Measurements from ENCODE around the gene ELK1.
"Not testable (repeated sequence)": the region's sequence is repeated elsewhere in the genome, so short reads cannot be mapped to it uniquely, and the experiment has no call there.

Gene ELK1

DNA sequence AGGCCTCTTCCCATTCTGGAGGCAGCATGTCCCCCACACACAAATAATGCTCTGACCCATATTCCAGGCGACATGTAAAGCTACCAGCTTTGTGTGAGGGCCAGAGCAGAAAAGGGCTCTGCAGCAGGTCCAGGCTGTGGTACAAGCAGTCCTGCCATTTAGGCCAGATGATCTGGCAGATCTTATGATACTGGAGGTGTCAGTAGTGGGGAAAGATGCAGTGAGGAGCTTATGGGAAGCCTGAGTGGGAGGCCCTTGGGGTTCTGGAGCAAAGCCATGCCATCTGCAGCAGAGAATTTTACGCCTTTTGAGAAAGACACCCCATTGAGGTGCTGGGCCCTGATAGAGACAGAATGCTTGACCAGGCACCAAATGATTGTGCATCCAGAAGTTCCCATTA, 38.4 kb downstream of the ELK1 start:
- no peak for DNase-seq (ENCODE audit: low read depth in 2 of 2)

DNA sequence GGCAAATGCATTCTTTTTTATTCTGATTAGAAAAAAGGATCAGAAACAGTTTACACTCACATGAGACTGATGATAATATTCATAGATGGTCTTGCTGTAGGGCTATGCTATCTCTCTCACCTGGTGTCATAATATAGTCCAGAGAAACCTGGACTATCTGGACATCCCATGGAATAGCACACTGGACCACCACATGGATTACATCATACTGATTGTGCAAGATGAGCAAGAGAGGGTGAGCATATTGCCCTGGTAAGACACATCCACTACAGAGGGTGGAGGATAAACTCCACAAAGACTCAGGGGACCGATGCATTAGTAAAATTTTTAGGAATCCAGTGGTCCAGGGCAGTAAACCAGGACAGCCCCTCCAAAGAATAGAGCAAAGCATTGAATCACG, 38.9 kb downstream of the ELK1 start:
- no peak for DNase-seq (ENCODE audit: low read depth in 2 of 2)

DNA sequence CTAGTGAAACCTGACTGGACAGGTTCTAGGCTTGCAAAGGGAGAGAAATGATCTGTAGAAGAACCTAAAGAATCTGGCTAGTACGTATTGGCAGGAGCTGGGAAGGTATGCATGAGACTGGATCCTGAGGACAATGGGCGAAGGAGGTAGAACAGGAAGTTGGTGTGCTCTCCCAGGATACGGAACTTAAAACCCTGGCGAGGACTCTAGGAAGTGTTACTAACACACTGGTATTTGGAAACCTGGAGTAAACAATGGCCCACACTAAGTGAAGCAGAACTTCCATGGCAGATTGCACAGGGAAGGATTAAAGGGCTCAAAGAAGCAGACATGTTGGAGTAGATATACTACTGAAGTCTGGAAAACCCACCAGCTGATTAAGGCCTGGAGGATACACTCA, 39.9 kb downstream of the ELK1 start:
- no peak for DNase-seq (ENCODE audit: low read depth in 2 of 2)

DNA sequence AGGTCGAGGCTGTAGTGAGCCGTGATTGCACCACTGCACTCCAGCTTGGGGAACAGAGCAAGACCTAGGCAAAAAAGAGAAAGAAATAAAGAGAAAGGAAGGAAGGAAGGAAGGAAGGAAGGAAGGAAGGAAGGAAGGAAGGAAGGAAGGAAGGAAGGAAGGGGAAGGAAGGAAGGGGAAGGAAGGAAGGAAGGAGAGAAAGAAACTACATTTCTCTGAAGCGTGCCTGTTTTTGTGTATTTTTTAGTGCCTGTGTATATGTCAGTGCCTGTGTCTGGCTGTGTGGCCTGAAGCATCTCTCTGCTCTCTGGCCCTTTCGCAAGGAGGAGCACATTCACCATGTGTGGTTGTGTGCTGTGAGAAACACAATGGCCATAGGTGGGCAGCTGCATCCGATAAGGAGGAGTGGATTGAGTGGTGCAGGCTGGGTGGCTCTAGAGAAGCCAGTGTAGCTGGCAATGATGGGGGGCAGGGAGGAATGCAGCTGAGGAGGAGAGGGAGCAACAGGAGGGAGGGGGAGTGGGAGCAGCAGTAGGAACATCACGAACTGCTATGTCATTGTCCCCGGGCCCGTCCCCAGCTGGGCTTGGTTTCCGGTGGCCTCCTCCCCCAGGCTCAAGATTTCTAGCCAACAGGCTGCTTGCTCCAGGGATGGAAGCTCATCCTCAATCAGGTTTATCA, 42.1 kb downstream of the ELK1 start:
- DNase-seq (ENCODE audit: low read depth in 2 of 2) = no peak

DNA sequence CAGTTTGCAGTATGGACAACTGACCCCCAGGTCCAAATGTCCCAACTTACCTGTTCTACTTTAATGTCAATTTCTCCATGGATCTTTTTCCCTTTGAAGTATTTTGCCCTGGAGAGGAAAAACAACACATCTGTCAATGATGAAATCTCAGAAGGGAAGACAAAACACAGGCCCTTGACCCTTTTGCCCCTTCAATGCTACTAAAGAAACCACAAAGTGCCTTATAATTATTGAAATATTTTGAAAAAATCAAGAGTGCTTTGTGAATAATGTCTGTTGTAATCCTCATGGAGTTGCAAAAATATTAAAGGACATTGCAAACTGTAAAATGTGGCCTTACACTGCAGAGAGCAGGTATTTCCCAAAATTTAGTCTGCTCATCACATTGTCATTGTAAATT, 43.3 kb downstream of the ELK1 start:
- no peak for DNase-seq (ENCODE audit: low read depth in 2 of 2)

DNA sequence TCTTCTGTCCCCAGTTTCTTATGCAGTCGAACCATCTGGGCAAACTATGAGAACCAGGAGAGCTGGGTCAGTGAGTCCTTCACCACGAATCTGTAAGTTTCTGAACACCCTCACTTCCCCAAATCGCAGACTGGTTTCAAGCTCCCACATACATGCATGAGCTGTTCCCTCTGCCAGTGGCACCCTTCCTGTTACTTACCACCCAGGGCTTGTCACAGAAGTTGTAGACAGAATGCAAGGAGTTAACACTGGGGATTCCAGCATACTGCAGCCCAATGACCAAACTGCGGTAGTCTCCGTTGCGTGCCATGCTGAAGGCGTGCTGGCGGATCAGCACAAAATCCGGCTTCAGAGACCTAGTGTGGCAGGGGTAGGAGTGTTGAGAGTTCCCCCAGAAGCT, 45.3 kb downstream of the ELK1 start:
- no peak for DNase-seq (ENCODE audit: low read depth in 2 of 2)

DNA sequence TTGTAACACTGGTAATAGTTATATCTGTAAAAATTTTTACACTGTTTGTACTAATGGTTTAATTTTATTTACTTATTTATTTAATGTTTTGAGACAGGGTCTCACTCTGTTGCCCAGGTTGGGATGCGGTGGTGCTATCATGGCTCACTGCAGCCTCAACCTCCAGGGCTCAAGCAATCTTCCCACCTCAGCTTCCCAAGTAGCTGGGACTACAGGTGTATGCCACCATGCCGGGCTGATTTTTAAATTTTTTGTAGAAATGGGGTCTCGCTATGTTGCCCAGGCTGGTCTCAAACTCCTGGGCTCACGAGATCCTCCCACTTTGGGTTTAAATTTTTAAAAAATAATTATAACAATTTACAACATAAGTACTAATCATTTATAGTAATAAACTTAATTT, 47.2 kb downstream of the ELK1 start:
- not testable (repeated sequence) for DNase-seq (ENCODE audit: low read depth in 2 of 2)

DNA sequence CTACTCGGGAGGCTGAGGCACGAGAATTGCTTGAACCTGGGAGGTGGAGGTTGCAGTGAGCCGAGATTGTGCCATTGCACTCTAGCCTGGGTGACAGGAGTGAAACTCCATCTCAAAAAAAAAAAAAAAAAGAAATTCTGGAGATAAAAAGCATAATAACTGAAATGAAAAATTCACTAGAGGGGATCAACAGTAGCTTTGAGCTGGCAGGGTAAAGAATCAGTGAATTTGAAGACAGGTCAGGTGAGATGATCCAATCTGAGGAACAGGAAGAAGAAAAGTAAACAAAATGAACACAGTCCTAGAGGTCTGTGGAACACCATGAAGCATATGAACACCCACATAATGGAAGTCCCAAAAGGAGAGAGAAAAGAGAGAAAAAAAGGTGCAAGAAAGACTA, 53.1 kb downstream of the ELK1 start:
- DNase-seq (ENCODE audit: low read depth in 2 of 2) = no peak

DNA sequence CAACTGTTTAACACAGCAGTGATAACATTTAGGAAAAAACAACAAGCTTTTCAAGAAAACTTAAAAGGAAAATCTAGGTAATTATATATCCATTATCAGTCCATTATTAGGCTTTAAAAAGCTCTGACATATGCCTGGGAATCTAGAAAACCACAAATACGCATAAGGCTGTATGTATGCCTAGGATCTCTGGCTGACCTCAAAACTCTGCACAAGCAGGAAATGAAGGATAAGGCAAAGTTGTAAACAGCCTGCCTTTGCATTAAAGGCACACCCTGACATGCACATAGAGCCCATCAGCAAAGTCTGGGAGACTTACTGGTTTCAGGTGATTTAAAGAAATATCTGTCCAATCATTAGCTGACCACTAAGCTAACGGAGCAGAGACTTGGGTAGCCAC, 54.1 kb downstream of the ELK1 start:
- no peak for DNase-seq (ENCODE audit: low read depth in 2 of 2)

DNA sequence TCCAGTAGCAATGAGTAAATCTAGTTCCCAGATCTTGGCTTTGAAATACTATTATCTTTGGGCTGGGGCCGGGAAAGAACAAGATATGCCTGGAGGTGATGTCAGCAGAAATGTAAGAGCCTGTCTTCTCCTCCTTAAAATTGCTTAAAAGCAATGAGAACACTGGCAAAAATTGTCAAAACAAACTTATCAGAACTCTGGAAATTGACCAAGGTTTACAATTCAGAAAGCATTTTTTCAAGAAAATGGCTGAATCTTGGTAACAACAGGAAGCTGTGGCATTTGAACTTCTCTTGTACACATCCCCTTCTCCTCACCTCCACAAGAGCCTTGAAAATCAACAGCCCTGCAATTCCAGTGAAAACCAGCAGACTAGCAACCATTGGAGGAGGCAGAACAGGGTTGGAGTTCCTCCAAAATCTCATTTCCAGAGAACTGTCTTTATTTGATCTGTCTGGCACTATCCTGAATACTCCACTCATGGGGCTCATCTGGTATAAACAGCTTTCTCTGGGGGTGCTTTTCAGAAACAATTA, 54.6 kb downstream of the ELK1 start:
- DNase-seq (ENCODE audit: low read depth in 2 of 2) = no peak

DNA sequence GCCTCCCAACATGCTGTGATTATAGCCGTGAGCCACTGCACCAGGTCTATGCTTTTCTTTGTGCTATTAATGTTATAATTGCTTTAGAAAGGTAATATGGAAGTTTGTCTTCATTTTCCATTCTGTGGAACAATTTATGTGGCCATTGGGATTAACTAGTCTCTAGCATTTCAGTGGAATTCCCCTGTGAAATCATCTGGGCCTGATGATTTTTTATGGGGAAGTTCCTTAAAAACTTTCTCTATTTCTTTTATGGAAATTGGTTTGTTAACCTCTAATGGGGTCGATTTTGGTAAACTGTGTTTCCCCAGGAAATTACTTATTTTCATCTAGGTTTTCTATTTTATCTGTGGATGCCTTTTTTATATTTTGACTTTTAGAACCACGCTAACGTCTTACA, 56.8 kb downstream of the ELK1 start:
- DNase-seq (ENCODE audit: low read depth in 2 of 2) = no peak

DNA sequence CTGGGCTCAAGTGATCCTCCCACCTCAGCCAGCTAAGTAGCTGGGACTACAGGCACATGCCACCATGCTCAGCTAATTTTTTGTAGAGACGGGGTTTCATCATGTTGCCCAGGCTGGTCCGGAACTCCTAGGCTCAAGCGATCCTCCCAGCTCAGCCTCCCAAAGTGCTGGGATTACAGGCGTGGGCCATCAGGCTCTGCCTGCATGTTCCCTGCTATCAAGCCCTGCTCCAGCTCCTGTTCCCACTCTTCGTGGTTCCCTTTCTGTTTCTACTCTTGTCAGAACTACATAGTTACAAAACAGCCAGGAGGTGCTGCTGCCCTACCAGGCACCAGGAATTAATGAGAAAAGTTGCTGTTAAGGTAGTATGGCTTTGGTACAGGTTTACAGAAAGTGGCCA, 59.4 kb downstream of the ELK1 start:
- no peak for DNase-seq (ENCODE audit: low read depth in 2 of 2)

DNA sequence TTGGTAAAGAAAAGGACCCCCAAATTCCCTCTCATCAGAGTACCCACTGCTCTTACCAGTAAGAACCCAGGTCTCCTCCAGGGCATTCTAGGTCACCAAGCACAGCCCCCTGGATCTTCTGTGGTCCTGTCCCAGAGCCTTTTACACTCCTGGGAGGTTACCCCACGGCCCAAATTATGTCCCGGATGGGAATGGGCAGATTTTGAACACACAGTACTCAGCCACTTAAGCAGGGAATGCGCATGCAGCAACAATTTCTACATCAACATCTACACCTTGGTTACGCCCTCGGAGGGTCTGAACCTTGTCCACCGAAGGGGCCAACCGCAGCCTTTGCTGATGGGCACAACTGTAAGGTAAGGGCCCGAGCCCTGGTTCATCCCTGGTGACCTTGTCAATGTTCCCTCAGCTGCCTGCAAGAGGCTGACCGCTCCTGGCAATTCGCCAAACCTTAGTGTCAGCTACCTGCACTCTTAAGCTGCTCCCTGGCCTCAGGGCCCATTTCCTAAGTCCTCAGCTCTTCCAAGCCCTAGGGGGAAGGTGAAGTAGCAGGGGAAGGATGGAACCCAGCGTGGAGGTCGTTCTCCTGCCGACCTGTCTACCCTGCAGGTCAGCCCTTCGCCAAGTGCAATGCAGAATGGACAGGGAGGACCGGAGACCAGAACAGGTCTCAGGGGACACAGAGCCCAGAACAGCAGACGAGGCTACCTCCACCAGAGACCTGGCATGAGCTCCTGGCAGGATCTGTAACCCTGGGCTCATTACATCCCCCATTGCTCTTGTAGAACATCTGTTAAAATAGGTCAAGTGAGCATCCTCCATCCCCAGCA, 62.2 kb downstream of the ELK1 start:
- no peak for DNase-seq (ENCODE audit: low read depth in 2 of 2)

DNA sequence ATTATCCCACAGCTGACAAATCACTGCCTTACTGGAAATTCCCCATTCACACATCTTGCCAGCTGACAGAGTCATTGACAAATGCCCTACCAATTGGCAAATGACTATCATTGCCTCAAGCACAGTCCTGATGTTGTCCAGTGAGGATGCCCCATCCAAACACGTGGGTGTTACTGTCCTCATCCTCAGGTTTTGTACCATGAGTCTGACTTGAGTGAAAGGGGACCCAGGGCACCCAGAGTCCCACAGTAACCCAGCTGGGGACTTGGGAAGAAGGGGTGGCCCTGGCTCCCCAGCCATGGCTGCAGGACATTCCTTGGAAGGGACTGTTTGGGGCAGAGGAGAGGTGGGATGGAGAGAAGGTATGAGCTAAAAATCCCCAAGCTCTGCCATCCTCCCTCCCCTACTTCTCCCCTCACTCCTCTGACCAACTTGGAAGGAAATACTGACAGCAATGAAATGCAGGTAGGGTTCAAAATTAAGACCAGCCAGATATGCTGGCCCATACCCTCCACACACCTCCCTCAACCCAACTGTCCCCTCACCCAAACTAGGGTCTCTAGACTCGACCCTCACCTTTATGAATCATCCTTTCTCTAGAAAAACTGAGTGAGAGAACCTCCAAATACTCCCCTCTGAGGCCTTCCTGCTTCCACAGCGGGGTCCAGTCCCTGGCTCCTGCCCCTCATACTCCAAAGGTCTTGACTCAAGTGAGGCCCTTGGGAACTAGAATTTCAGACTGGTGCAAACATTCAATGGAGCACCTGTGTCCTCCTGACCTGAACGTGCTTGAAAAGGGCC, 63.1 kb downstream of the ELK1 start:
- no peak for DNase-seq (ENCODE audit: low read depth in 2 of 2)

DNA sequence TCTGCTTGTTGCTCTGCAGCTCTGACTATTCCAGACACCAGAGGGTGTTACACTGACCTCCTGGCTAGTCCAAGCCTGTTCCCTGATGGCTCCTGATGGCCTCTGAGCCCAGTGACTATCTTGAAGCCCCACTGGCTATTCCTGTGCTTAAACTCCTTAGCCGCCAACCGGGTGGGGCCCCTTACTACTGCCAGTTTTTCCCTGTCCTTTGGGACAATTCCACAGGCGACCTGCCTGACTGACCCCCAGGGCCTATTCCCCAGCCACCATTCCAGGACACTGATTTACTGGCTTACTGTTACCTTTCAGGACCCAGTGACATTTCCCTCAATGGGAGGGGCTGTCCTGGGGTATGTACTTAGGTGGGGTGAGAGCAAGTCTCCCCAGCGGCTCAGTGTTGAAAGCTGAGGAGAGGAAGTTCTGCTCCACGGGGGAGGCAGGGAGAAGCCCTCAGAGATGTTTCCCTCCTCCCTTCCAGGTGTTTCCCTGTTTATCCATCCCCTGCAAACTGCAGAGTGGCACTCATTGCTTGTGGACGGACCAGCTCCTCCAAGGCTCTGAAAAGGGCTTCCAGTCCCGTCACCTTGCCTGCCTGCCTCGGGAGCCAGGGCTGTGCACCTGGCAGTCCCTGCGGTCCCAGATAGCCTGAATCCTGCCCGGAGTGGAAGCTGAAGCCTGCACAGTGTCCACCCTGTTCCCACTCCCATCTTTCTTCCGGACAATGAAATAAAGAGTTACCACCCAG, 64.1 kb downstream of the ELK1 start:
- no peak for DNase-seq (ENCODE audit: low read depth in 2 of 2)
